HepG2 (cell line): ENCODE measurements around the gene SKP2. TPM values are rescaled to one million over a fixed set of nuclear protein-coding genes. Genes with fewer than 3 reads are reported as not detected.

Source experiments
- ARID3A ChIP-seq: IDR thresholded peaks from 2 replicates; pipeline ENCODE4 v1.6.1; 2012; ENCODE audit warnings: low read depth, low read length, improper control_type of control experiment
- ATF2 ChIP-seq: sonication (generic); formaldehyde crosslinking; IDR thresholded peaks from 2 replicates; pipeline ENCODE4 v1.4.0; 2020; ENCODE audit warnings: missing genetic modification reagents
- CEBPG ChIP-seq: IDR thresholded peaks from 2 replicates; pipeline ENCODE4 v1.6.1; 2016
- HNRNPLL ChIP-seq: fragments of 200-400 bp; formaldehyde crosslinking; IDR thresholded peaks from 2 replicates; pipeline ENCODE4 v1.6.1; 2017; ENCODE audit warnings: mild to moderate bottlenecking, low read depth, low read length; ENCODE audit not compliant: poor library complexity, severe bottlenecking
- HOXD1 ChIP-seq: sonication (generic); formaldehyde crosslinking; IDR thresholded peaks from 2 replicates; pipeline ENCODE4 v1.5.0; 2020; ENCODE audit warnings: missing genetic modification reagents
- ISL2 ChIP-seq: sonication (generic); formaldehyde crosslinking; IDR thresholded peaks from 2 replicates; pipeline ENCODE4 v1.5.0; 2020; ENCODE audit warnings: missing genetic modification reagents
- NCOA2 ChIP-seq: sonication (generic); formaldehyde crosslinking; IDR thresholded peaks from 2 replicates; pipeline ENCODE4 v1.8.0; 2022; ENCODE audit warnings: inconsistent platforms
- NFATC3 ChIP-seq: sonication (generic); formaldehyde crosslinking; IDR thresholded peaks from 2 replicates; pipeline ENCODE4 v1.5.1; 2020; ENCODE audit warnings: mild to moderate bottlenecking, missing genetic modification reagents
- NFKB2 ChIP-seq: sonication (generic); formaldehyde crosslinking; IDR thresholded peaks from 2 replicates; pipeline ENCODE4 v1.4.0; 2020; ENCODE audit warnings: missing genetic modification reagents, borderline replicate concordance
- PCBP2 ChIP-seq: fragments of 200-400 bp; formaldehyde crosslinking; optimal IDR thresholded peaks from 2 replicates; pipeline ENCODE3; 2018; ENCODE audit warnings: low read length, low read depth; ENCODE audit not compliant: poor library complexity, severe bottlenecking
- POLR2AphosphoS5 ChIP-seq: IDR thresholded peaks from 2 replicates; pipeline ENCODE4 v1.6.1; 2012; ENCODE audit warnings: low read depth, low read length
- SMARCE1 ChIP-seq: fragments of 450-650 bp; IDR thresholded peaks from 2 replicates; pipeline ENCODE4 v1.6.1; 2017; ENCODE audit warnings: borderline replicate concordance
- USF2 ChIP-seq, 2 experiments: sonication (generic) in 1 of 2; formaldehyde crosslinking in 1 of 2; IDR thresholded peaks; 2 replicates each; pipeline versions ENCODE4 v1.5.1 to v1.6.1; 2011 to 2020; ENCODE audit warnings: borderline replicate concordance in 1 of 2, low read depth in 1 of 2, low read length in 1 of 2, mild to moderate bottlenecking in 1 of 2, missing genetic modification reagents in 1 of 2, moderate library complexity in 1 of 2
- ZIK1 ChIP-seq: sonication (generic); formaldehyde crosslinking; IDR thresholded peaks from 2 replicates; pipeline ENCODE4 v1.5.0; 2020; ENCODE audit warnings: mild to moderate bottlenecking, low read depth, missing genetic modification reagents, borderline replicate concordance
- ZNF17 ChIP-seq: sonication (generic); formaldehyde crosslinking; IDR thresholded peaks from 2 replicates; pipeline ENCODE4 v1.5.0; 2020; ENCODE audit warnings: mild to moderate bottlenecking, missing genetic modification reagents
- ZNF224 ChIP-seq: sonication (generic); formaldehyde crosslinking; IDR thresholded peaks from 2 replicates; pipeline ENCODE4 v1.5.0; 2020; ENCODE audit warnings: mild to moderate bottlenecking, missing genetic modification reagents
- ZNF550 ChIP-seq: sonication (generic); formaldehyde crosslinking; IDR thresholded peaks from 2 replicates; pipeline ENCODE4 v1.4.0; 2020; ENCODE audit warnings: mild to moderate bottlenecking, missing genetic modification reagents, borderline replicate concordance
- ZNF644 ChIP-seq: IDR thresholded peaks from 2 replicates; pipeline ENCODE4 v1.6.1; 2016; ENCODE audit warnings: low read depth
- ZNF691 ChIP-seq: sonication (generic); formaldehyde crosslinking; IDR thresholded peaks from 2 replicates; pipeline ENCODE4 v1.4.0; 2020; ENCODE audit warnings: missing genetic modification reagents, low read depth, mild to moderate bottlenecking, borderline replicate concordance
- polyA plus RNA-seq, 8 experiments: library from polyadenylated mRNA; depleted of rRNA in 3 of 8; stranded (reverse) in 7 of 8; unstranded in 1 of 8; fragments of >200 nt; fragmentation: Illumina TruSeq in 4 of 8; extraction: Trizol in 4 of 8; gene quantifications; 2 replicates each; pipeline versions ENCODE4 v1.2.1 to v1.2.3, GENCODE V29; 2011 to 2016; ENCODE audit warnings: low read depth in 4 of 8, missing spikeins in 1 of 8, mixed read lengths in 1 of 8; ENCODE audit not compliant: insufficient read depth in 1 of 8
- total RNA-seq, 5 experiments: library from RNA; depleted of rRNA; stranded (reverse); fragments of >200 nt; fragmentation: Illumina TruSeq; extraction: Trizol; gene quantifications; 2 replicates each; pipeline ENCODE4 v1.2.3, GENCODE V29; 2016; ENCODE audit warnings: low read depth in 1 of 5
- TF ChIP-seq, protein P1 (sequence below): IDR thresholded peaks from 2 replicates; pipeline ENCODE4 v1.6.1; 2016; ENCODE audit warnings: missing compliant biosample characterization, missing genetic modification reagents, borderline replicate concordance

Gene SKP2
- total and polyA plus RNA-seq, 2 of the 13 experiments (the other 11 are each of a cell fraction or from before 2014, with no cell fraction given), result 29.6 to 84.1 TPM

- TF ChIP-seq ZNF550 (CRISPR knock-in tag) (peak; percentile 76; the same call in 1 of the 2 replicates), PCBP2 (no peak), CEBPG (CRISPR knock-in tag) (peak; percentile 21; the same call in 1 of the 2 replicates), USF2 (IDR thresholded peaks at IDR 0.05; ENCODE audit: low read depth, low read length) (no peak), USF2 (CRISPR knock-in tag; IDR thresholded peaks at IDR 0.05; ENCODE audit: borderline replicate concordance) (no peak), ISL2 (peak; percentile 19; the same call in 1 of the 2 replicates), NFATC3 (no peak), ZNF17 (CRISPR knock-in tag) (no peak), HNRNPLL (peak; percentile 38), ARID3A (no peak), SMARCE1 (no peak), ZIK1 (CRISPR knock-in tag) (no peak), ZNF691 (CRISPR knock-in tag) (peak; percentile 77; the same call in 1 of the 2 replicates), HOXD1 (peak; percentile 64; the same call in 1 of the 2 replicates), NFKB2 (CRISPR knock-in tag) (peak; percentile 73; the same call in 1 of the 2 replicates), POLR2AphosphoS5 (peak; percentile 71), ATF2 (CRISPR knock-in tag) (peak; percentile 72), ZNF644 (CRISPR knock-in tag) (peak; percentile 78), ZNF224 (CRISPR knock-in tag) (no peak), NCOA2 (CRISPR knock-in tag) (peak; percentile 44; the same call in 1 of the 2 replicates)
- TF ChIP-seq, protein P1, sequence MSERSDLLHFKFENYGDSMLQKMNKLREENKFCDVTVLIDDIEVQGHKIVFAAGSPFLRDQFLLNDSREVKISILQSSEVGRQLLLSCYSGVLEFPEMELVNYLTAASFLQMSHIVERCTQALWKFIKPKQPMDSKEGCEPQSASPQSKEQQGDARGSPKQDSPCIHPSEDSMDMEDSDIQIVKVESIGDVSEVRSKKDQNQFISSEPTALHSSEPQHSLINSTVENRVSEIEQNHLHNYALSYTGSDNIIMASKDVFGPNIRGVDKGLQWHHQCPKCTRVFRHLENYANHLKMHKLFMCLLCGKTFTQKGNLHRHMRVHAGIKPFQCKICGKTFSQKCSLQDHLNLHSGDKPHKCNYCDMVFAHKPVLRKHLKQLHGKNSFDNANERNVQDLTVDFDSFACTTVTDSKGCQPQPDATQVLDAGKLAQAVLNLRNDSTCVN (CRISPR knock-in tag), result peak; percentile 47; the same call in 1 of the 2 replicates
These were observed 12.8 kb upstream of the SKP2 start (continued) for GRCh38 chr5:36138900-36139683.
